Trophoblast cell (in vitro differentiated cells and primary cell): ENCODE data around the gene ACYP2.
"Not testable (repeated sequence)": the region's sequence is repeated elsewhere in the genome, so short reads cannot be mapped to it uniquely, and the experiment has no call there.

Experiments used
- DNase-seq, 2 donors: peaks; one replicate each; pipeline ENCODE4 v3.0.0-alpha.2; 2016
- H2AFZ ChIP-seq: 2 replicates; pipeline ENCODE4 v1.6.1; 2013; ENCODE audit warnings: low read length, moderate library complexity, mild to moderate bottlenecking; ENCODE audit not compliant: insufficient read depth, poor library complexity
- H2AK5ac ChIP-seq: 2 replicates; pipeline ENCODE4 v1.6.1; 2013; ENCODE audit warnings: mild to moderate bottlenecking, low read length
- H2BK120ac ChIP-seq: 2 replicates; pipeline ENCODE4 v1.6.1; 2013; ENCODE audit warnings: low read length, mild to moderate bottlenecking, moderate library complexity; ENCODE audit not compliant: insufficient read depth, poor library complexity
- H2BK12ac ChIP-seq: 2 replicates; pipeline ENCODE4 v1.6.1; 2013; ENCODE audit warnings: mild to moderate bottlenecking, low read length, moderate library complexity
- H2BK5ac ChIP-seq: 2 replicates; pipeline ENCODE4 v1.6.1; 2013; ENCODE audit warnings: low read length, low read depth, moderate library complexity, mild to moderate bottlenecking; ENCODE audit not compliant: poor library complexity
- H3K14ac ChIP-seq: 2 replicates; pipeline ENCODE4 v1.6.1; 2013; ENCODE audit warnings: mild to moderate bottlenecking, low read length
- H3K18ac ChIP-seq: 2 replicates; pipeline ENCODE4 v1.6.1; 2013; ENCODE audit warnings: mild to moderate bottlenecking, low read length
- H3K23ac ChIP-seq: 2 replicates; pipeline ENCODE4 v1.6.1; 2013; ENCODE audit warnings: low read length
- H3K27ac ChIP-seq: 2 replicates; pipeline ENCODE4 v1.5.1; 2013; ENCODE audit warnings: low read depth, mild to moderate bottlenecking, inconsistent platforms, low read length, moderate library complexity
- H3K27me3 ChIP-seq: 2 replicates; pipeline ENCODE4 v1.6.1; 2013; ENCODE audit warnings: inconsistent platforms, mild to moderate bottlenecking, low read length, moderate library complexity; ENCODE audit not compliant: insufficient read depth
- H3K36me3 ChIP-seq, 2 experiments: 1 replicate in 1 of 2; 2 replicates in 1 of 2; pipeline ENCODE4 v1.6.1; 2013; ENCODE audit warnings: low read length in 2 of 2, mild to moderate bottlenecking in 2 of 2, moderate library complexity in 1 of 2; ENCODE audit not compliant: insufficient read depth in 2 of 2, control insufficient read depth in 1 of 2
- H3K4ac ChIP-seq: 2 replicates; pipeline ENCODE4 v1.6.1; 2013; ENCODE audit warnings: low read depth, mild to moderate bottlenecking, low read length, moderate library complexity
- H3K4me1 ChIP-seq, 2 experiments: 1 replicate in 1 of 2; 2 replicates in 1 of 2; pipeline ENCODE4 v1.6.1; 2013; ENCODE audit warnings: low read length in 2 of 2, mild to moderate bottlenecking in 2 of 2, moderate library complexity in 1 of 2; ENCODE audit not compliant: insufficient read depth in 2 of 2, control insufficient read depth in 1 of 2
- H3K4me2 ChIP-seq: 2 replicates; pipeline ENCODE4 v1.6.1; 2013; ENCODE audit warnings: inconsistent platforms, mild to moderate bottlenecking, low read length, moderate library complexity
- H3K4me3 ChIP-seq: 2 replicates; pipeline ENCODE4 v1.5.1; 2013; ENCODE audit warnings: mild to moderate bottlenecking, low read depth, low read length, inconsistent platforms
- H3K79me1 ChIP-seq: one replicate; pipeline ENCODE4 v1.6.1; 2013; ENCODE audit warnings: low read length
- H3K79me2 ChIP-seq: 2 replicates; pipeline ENCODE4 v1.6.1; 2013; ENCODE audit warnings: low read length, mild to moderate bottlenecking; ENCODE audit not compliant: control insufficient read depth, insufficient read depth, poor library complexity
- H3K9ac ChIP-seq: 2 replicates; pipeline ENCODE4 v1.6.1; 2013; ENCODE audit warnings: mild to moderate bottlenecking, low read length
- H3K9me3 ChIP-seq: 2 replicates; pipeline ENCODE4 v1.6.1; 2013; ENCODE audit warnings: low read depth, mild to moderate bottlenecking, control low read depth, inconsistent platforms, low read length; ENCODE audit not compliant: insufficient read depth
- H4K12ac ChIP-seq: 2 replicates; pipeline ENCODE4 v1.6.1; 2013; ENCODE audit warnings: low read depth, mild to moderate bottlenecking, low read length, moderate library complexity
- H4K8ac ChIP-seq: 2 replicates; pipeline ENCODE4 v1.6.1; 2013; ENCODE audit warnings: low read depth, mild to moderate bottlenecking, low read length, moderate library complexity
- H4K91ac ChIP-seq: one replicate; pipeline ENCODE4 v1.6.1; 2013; ENCODE audit warnings: low read depth, mild to moderate bottlenecking, low read length, moderate library complexity
- WGBS: extraction: QIAGEN DNeasy Blood & Tissue Kit; methylation state at CpG from one replicate; pipeline ENCODE4 v1.1.7; 2013; ENCODE audit warnings: missing lambda C conversion rate; ENCODE audit not compliant: insufficient read length, insufficient coverage; ENCODE audit errors: extremely low coverage; 5-methylcytosine and 5-hydroxymethylcytosine counted together

ACYP2 gene

GRCh38 chr2:54107903-54108615 lies 7.4 kb upstream of the ACYP2 start:
- Histone ChIP-seq H3K27me3 (no peaks in the 10 kb centered on the region), H3K36me3 (no peaks in the 10 kb centered on the region), H4K12ac (no peak overlapping the region), H3K4ac (no peak overlapping the region), H4K8ac (no peak overlapping the region), H3K27ac (no peak overlapping the region), H3K23ac (no peak overlapping the region), H2BK5ac (no peak overlapping the region), H3K4me3 (no peak overlapping the region), H3K14ac (no peak overlapping the region), H3K9me3 (no peaks in the 10 kb centered on the region), H2BK12ac (no peak overlapping the region), H3K18ac (no peak overlapping the region), H3K79me1 (no peaks in the 10 kb centered on the region), H4K91ac (no peak overlapping the region), H3K4me1 (peaks cover 0 to 2% of the 10 kb centered on the region in 2 experiments), H2BK120ac (no peak overlapping the region), H3K9ac (no peak overlapping the region), H3K4me2 (no peak overlapping the region), H3K79me2 (no peaks in the 10 kb centered on the region), H2AFZ (no peak overlapping the region), H2AK5ac (no peak overlapping the region)
- DNase-seq, result no peak
- no CpG with 5 or more reads among the region's 10 CpGs for WGBS

- Histone ChIP-seq H2BK12ac (no peak overlapping the region), H4K12ac (no peak overlapping the region), H2BK5ac (no peak overlapping the region), H3K4me2 (no peak overlapping the region), H3K4ac (no peak overlapping the region), H3K79me1 (no peaks in the 10 kb centered on the region), H2AFZ (no peak overlapping the region), H3K14ac (no peak overlapping the region), H3K9me3 (no peaks in the 10 kb centered on the region), H3K79me2 (no peaks in the 10 kb centered on the region), H3K9ac (no peak overlapping the region), H2BK120ac (no peak overlapping the region), H3K18ac (no peak overlapping the region), H2AK5ac (no peak overlapping the region), H3K4me3 (no peak overlapping the region), H3K27me3 (no peaks in the 10 kb centered on the region), H3K4me1 (no peaks in the 10 kb centered on the region), H3K23ac (no peak overlapping the region), H3K27ac (no peak overlapping the region), H4K91ac (no peak overlapping the region), H3K36me3 (no peaks in the 10 kb centered on the region), H4K8ac (no peak overlapping the region)
- no CpG with 5 or more reads among the region's 3 CpGs for WGBS
- no peak for DNase-seq
Observed at GRCh38 chr2:54109848-54110247, 5.6 kb upstream of the ACYP2 start.

- not testable (repeated sequence) for H2AFZ ChIP-seq, H3K9ac ChIP-seq, H4K8ac ChIP-seq, H3K4me1 ChIP-seq, DNase-seq, H3K36me3 ChIP-seq, H3K9me3 ChIP-seq, H3K79me2 ChIP-seq, H4K12ac ChIP-seq, H3K4me2 ChIP-seq, H3K18ac ChIP-seq, H3K27ac ChIP-seq, H3K4ac ChIP-seq, H4K91ac ChIP-seq, H3K23ac ChIP-seq, H3K4me3 ChIP-seq, H2BK5ac ChIP-seq, H2BK12ac ChIP-seq, H3K79me1 ChIP-seq, H2BK120ac ChIP-seq, H3K14ac ChIP-seq, H3K27me3 ChIP-seq, H2AK5ac ChIP-seq
- no CpG with 5 or more reads among the region's 6 CpGs for WGBS
Observed at GRCh38 chr2:54114479-54114878, 936 bp upstream of the ACYP2 start.

- H2BK120ac ChIP-seq, result no peak overlapping the region
- H3K4ac ChIP-seq, result no peak overlapping the region
- WGBS, result no CpG with 5 or more reads among the region's 3 CpGs
- peaks cover 4% of the 10 kb centered on the region for H3K79me2 ChIP-seq
- H3K23ac ChIP-seq, result no peak overlapping the region
- H3K4me3 ChIP-seq, result no peak overlapping the region
- H3K27me3 ChIP-seq, result no peaks in the 10 kb centered on the region
- H3K9me3 ChIP-seq, result peaks cover 3% of the 10 kb centered on the region
- no peak overlapping the region for H2AK5ac ChIP-seq
- H3K9ac ChIP-seq, result no peak overlapping the region
- peak overlapping the region; percentile 69 for H3K4me2 ChIP-seq
- peaks cover 4% of the 10 kb centered on the region for H3K79me1 ChIP-seq
- DNase-seq, result no peak
- H2BK5ac ChIP-seq, result no peak overlapping the region
- no peaks in the 10 kb centered on the region for H3K36me3 ChIP-seq
- H3K27ac ChIP-seq, result no peak overlapping the region
- H2AFZ ChIP-seq, result no peak overlapping the region
- no peak overlapping the region for H4K91ac ChIP-seq
- no peak overlapping the region for H3K14ac ChIP-seq
- no peak overlapping the region for H2BK12ac ChIP-seq
- no peaks in the 10 kb centered on the region for H3K4me1 ChIP-seq
- no peak overlapping the region for H4K12ac ChIP-seq
- H3K18ac ChIP-seq, result no peak overlapping the region
- no peak overlapping the region for H4K8ac ChIP-seq
Observed at GRCh38 chr2:54114936-54115283, 505 bp upstream of the ACYP2 start.
